Measurements from ENCODE around the gene CCBE1. TPM values are rescaled to one million over a fixed set of nuclear protein-coding genes. Genes with fewer than 3 reads are reported as not detected.

Gene CCBE1
- total RNA-seq: 60.9 and 122 TPM in 2 replicates
- 122 and 178 TPM in 2 replicates for polyA plus RNA-seq
- 141 and 169 TPM in 2 replicates for polyA plus RNA-seq (2012)
- 94.6 and 298 TPM in 2 replicates for polyA minus RNA-seq (ENCODE audit: low replicate concordance)

- H3K4me1 ChIP-seq (ENCODE audit: control insufficient read depth, extremely low read depth, insufficient read depth, low read length): peaks cover 2% of the 10 kb centered on the region
- peaks cover 51% of the 10 kb centered on the region for H3K79me2 ChIP-seq (ENCODE audit: control insufficient read depth, insufficient read depth, low read length)
These were observed at the start of gene CCBE1 for GRCh38 chr18:59697236-59697932. CCBE1 (minus strand) TSS chr18:59697423.

GRCh38 chr18:59744271-59744721 lies 47.1 kb upstream of the CCBE1 start:
- Histone ChIP-seq H3K4me3 (replicated peaks in 1 of 4; ENCODE audit: control extremely low read depth in 1 of 4, insufficient read depth in 1 of 4, low read depth in 3 of 4, low read length in 4 of 4) (no peak overlapping the region), H3K79me2 (ENCODE audit: control insufficient read depth, insufficient read depth, low read length) (no peaks in the 10 kb centered on the region), H3K4me2 (ENCODE audit: extremely low read depth, insufficient read depth, low read length) (no peak overlapping the region), H3K9me3 (ENCODE audit: control insufficient read depth, insufficient read depth, low read depth, low read length) (no peaks in the 10 kb centered on the region), H3K27ac (ENCODE audit: insufficient read depth, low read length) (peak overlapping the region; percentile 88), H3K4me1 (ENCODE audit: control insufficient read depth, extremely low read depth, insufficient read depth, low read length) (peaks cover 29% of the 10 kb centered on the region), H4K20me1 (ENCODE audit: control insufficient read depth, extremely low read depth, insufficient read depth, low read length) (no peaks in the 10 kb centered on the region), H2AFZ (ENCODE audit: low read length) (no peak overlapping the region), H3K36me3 (ENCODE audit: control insufficient read depth, insufficient read depth, low read length) (no peaks in the 10 kb centered on the region), H3K9ac (ENCODE audit: insufficient read depth, low read length) (no peak overlapping the region), H3K27me3 (ENCODE audit: control insufficient read depth, insufficient read depth, low read length) (no peaks in the 10 kb centered on the region)
- TF ChIP-seq EZH2 (IDR thresholded peaks at IDR 0.05; ENCODE audit: low read length, missing control alignments): no peak
- DNase-seq (ENCODE audit: low read depth in 2 of 2): peak; percentile 97 to 98

More at GRCh38 chr18:59697236-59697932, at the start of gene CCBE1:
- Histone ChIP-seq H2AFZ (ENCODE audit: low read length) (peak within 1 kb of the TSS; percentile 65), H3K27ac (ENCODE audit: insufficient read depth, low read length) (peak within 1 kb of the TSS; percentile 92), H3K27me3 (ENCODE audit: control insufficient read depth, insufficient read depth, low read length) (no peaks in the 10 kb centered on the region), H4K20me1 (ENCODE audit: control insufficient read depth, extremely low read depth, insufficient read depth, low read length) (no peaks in the 10 kb centered on the region), H3K9me3 (ENCODE audit: control insufficient read depth, insufficient read depth, low read depth, low read length) (no peaks in the 10 kb centered on the region), H3K4me2 (ENCODE audit: extremely low read depth, insufficient read depth, low read length) (peak within 1 kb of the TSS; percentile 88), H3K4me3 (replicated peaks in 1 of 4; ENCODE audit: control extremely low read depth in 1 of 4, insufficient read depth in 1 of 4, low read depth in 3 of 4, low read length in 4 of 4) (peak within 1 kb of the TSS; percentile 70 to 94 (median 90)), H3K36me3 (ENCODE audit: control insufficient read depth, insufficient read depth, low read length) (peaks cover 2% of the 10 kb centered on the region), H3K9ac (ENCODE audit: insufficient read depth, low read length) (peak within 1 kb of the TSS; percentile 89)
- peak; percentile 71 to 81 for DNase-seq (ENCODE audit: low read depth in 2 of 2)
- TF ChIP-seq EZH2 (IDR thresholded peaks at IDR 0.05; ENCODE audit: low read length, missing control alignments) (no peak), CTCF (conservative IDR thresholded peaks at IDR 0.05 in 1 of 2, IDR thresholded peaks at IDR 0.05 in 1 of 2; ENCODE audit: low read depth in 1 of 2, low read length in 2 of 2) (peak; percentile 82 to 95)

GRCh38 chr18:59743566-59743965 lies 46.3 kb upstream of the CCBE1 start:
- no peaks in the 10 kb centered on the region for H3K79me2 ChIP-seq (ENCODE audit: control insufficient read depth, insufficient read depth, low read length)
- TF ChIP-seq EZH2 (IDR thresholded peaks at IDR 0.05; ENCODE audit: low read length, missing control alignments): no peak
- TF ChIP-seq CTCF (conservative IDR thresholded peaks at IDR 0.05 in 1 of 2, IDR thresholded peaks at IDR 0.05 in 1 of 2; ENCODE audit: low read depth in 1 of 2, low read length in 2 of 2): no peak
- H2AFZ ChIP-seq (ENCODE audit: low read length): no peak overlapping the region
- H3K4me3 ChIP-seq (replicated peaks in 1 of 4; ENCODE audit: control extremely low read depth in 1 of 4, insufficient read depth in 1 of 4, low read depth in 3 of 4, low read length in 4 of 4): no peak overlapping the region
- H3K4me1 ChIP-seq (ENCODE audit: control insufficient read depth, extremely low read depth, insufficient read depth, low read length): peaks cover 24% of the 10 kb centered on the region
- H4K20me1 ChIP-seq (ENCODE audit: control insufficient read depth, extremely low read depth, insufficient read depth, low read length): no peaks in the 10 kb centered on the region
- no peak overlapping the region for H3K9ac ChIP-seq (ENCODE audit: insufficient read depth, low read length)
- H3K27me3 ChIP-seq (ENCODE audit: control insufficient read depth, insufficient read depth, low read length): no peaks in the 10 kb centered on the region
- peak overlapping the region; percentile 86 for H3K27ac ChIP-seq (ENCODE audit: insufficient read depth, low read length)
- peak overlapping the region; percentile 33 for H3K4me2 ChIP-seq (ENCODE audit: extremely low read depth, insufficient read depth, low read length)
- H3K9me3 ChIP-seq (ENCODE audit: control insufficient read depth, insufficient read depth, low read depth, low read length): no peaks in the 10 kb centered on the region
- no peaks in the 10 kb centered on the region for H3K36me3 ChIP-seq (ENCODE audit: control insufficient read depth, insufficient read depth, low read length)
- DNase-seq (ENCODE audit: low read depth in 2 of 2): peak; percentile 71 to 79
